ENCODE data around the gene POFUT2. TPM values are rescaled to one million over a fixed set of nuclear protein-coding genes. Genes with fewer than 3 reads are reported as not detected.

POFUT2 gene
- 10 to 100 TPM; 30.5 to 40.7 (median 37.6) TPM for polyA plus RNA-seq (ENCODE audit: insufficient read length in 4 of 4)

GRCh38 chr21:45287438-45288391, at the start of gene POFUT2:
Gene POFUT2, minus strand, starts transcription at chr21:45287895. Its CDS starts 24 bp downstream, at chr21:45287871.
- DNase-seq (ENCODE audit: low read depth in 4 of 4, low spot score in 2 of 4): peak; percentile 83 to 93 (median 92)

GRCh38 chr21:45336870-45337269, 49.2 kb upstream of the POFUT2 start:
- no peak for DNase-seq (ENCODE audit: low read depth in 4 of 4, low spot score in 2 of 4)

- DNase-seq (ENCODE audit: low read depth in 4 of 4, low spot score in 2 of 4): no peak
Observed at GRCh38 chr21:45336535-45336810, 48.8 kb upstream of the POFUT2 start.

GRCh38 chr21:45335761-45336534, 48.3 kb upstream of the POFUT2 start:
- DNase-seq (ENCODE audit: low read depth in 4 of 4, low spot score in 2 of 4): no peak

GRCh38 chr21:45335151-45335760, 47.6 kb upstream of the POFUT2 start:
- no peak for DNase-seq (ENCODE audit: low read depth in 4 of 4, low spot score in 2 of 4)

GRCh38 chr21:45334591-45335081, 46.9 kb upstream of the POFUT2 start:
- DNase-seq (ENCODE audit: low read depth in 4 of 4, low spot score in 2 of 4): no peak

- no peak for DNase-seq (ENCODE audit: low read depth in 4 of 4, low spot score in 2 of 4)
Observed at GRCh38 chr21:45334134-45334533, 46.4 kb upstream of the POFUT2 start.

- DNase-seq (ENCODE audit: low read depth in 4 of 4, low spot score in 2 of 4): no peak
Observed at GRCh38 chr21:45333583-45334121, 46.0 kb upstream of the POFUT2 start.

- no peak for DNase-seq (ENCODE audit: low read depth in 4 of 4, low spot score in 2 of 4)
Observed at GRCh38 chr21:45332981-45333582, 45.4 kb upstream of the POFUT2 start.

GRCh38 chr21:45332415-45332814, 44.7 kb upstream of the POFUT2 start:
- no peak for DNase-seq (ENCODE audit: low read depth in 4 of 4, low spot score in 2 of 4)

GRCh38 chr21:45331531-45332147, 43.9 kb upstream of the POFUT2 start:
- DNase-seq (ENCODE audit: low read depth in 4 of 4, low spot score in 2 of 4): no peak

- DNase-seq (ENCODE audit: low read depth in 4 of 4, low spot score in 2 of 4): no peak
Observed at GRCh38 chr21:45330851-45331261, 43.2 kb upstream of the POFUT2 start.

GRCh38 chr21:45330075-45330781, 42.5 kb upstream of the POFUT2 start:
- no peak for DNase-seq (ENCODE audit: low read depth in 4 of 4, low spot score in 2 of 4)

- no peak for DNase-seq (ENCODE audit: low read depth in 4 of 4, low spot score in 2 of 4)
Observed at GRCh38 chr21:45329261-45330074, 41.8 kb upstream of the POFUT2 start.

- DNase-seq (ENCODE audit: low read depth in 4 of 4, low spot score in 2 of 4): no peak
Observed at GRCh38 chr21:45328198-45329091, 40.8 kb upstream of the POFUT2 start.

- DNase-seq (ENCODE audit: low read depth in 4 of 4, low spot score in 2 of 4): no peak
Observed at GRCh38 chr21:45327441-45328197, 39.9 kb upstream of the POFUT2 start.

Measured in left renal cortex interstitium (tissue), 4 donors.